ENCODE measurements around the gene RNF145.

DNA sequence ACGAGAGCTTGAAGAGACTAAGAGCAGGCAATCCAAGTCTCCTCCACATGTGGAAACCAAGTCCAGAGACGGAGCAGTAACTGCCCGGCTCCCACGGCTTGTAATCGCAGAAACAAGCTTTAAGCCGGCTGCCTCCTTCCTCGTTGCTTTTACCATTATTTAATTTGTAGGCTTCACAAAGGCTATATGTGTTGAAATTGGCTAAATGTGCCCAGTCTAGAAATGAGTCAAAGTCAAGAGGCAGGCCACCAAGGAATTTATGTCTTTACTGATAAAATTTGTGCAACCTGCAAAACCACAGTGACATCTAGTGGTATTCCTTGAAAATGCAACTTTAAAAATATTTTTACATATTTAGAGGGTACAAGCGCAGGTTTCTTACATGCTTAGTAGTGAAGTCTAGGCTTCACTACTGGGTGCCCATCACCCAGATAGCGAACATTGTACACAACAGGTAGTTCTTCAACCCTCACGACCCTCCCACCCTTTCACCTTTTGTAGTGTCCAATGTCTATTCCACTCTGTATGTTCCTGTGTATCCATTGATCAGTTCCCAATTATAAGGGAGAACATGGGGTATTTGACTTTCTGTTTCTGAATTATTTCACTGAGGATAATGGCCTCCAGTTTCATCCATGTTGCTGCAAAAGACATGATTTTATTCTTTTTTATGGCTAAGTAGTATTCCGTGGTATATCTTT is 76.2 kb downstream of the RNF145 start:
- TF ChIP-seq, protein P1, sequence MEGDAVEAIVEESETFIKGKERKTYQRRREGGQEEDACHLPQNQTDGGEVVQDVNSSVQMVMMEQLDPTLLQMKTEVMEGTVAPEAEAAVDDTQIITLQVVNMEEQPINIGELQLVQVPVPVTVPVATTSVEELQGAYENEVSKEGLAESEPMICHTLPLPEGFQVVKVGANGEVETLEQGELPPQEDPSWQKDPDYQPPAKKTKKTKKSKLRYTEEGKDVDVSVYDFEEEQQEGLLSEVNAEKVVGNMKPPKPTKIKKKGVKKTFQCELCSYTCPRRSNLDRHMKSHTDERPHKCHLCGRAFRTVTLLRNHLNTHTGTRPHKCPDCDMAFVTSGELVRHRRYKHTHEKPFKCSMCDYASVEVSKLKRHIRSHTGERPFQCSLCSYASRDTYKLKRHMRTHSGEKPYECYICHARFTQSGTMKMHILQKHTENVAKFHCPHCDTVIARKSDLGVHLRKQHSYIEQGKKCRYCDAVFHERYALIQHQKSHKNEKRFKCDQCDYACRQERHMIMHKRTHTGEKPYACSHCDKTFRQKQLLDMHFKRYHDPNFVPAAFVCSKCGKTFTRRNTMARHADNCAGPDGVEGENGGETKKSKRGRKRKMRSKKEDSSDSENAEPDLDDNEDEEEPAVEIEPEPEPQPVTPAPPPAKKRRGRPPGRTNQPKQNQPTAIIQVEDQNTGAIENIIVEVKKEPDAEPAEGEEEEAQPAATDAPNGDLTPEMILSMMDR (IDR thresholded peaks at IDR 0.05): peak; percentile 59 to 75 (median 68)
- no peak for TF ChIP-seq POLR2A (IDR thresholded peaks at IDR 0.05)

Data from body of pancreas (tissue), 4 donors.